HG02678 (cell line): Measurements from ENCODE around the gene ZBTB49.
"Not testable (repeated sequence)": the region's sequence is repeated elsewhere in the genome, so short reads cannot be mapped to it uniquely, and the experiment has no call there.

ENCODE experiments used
- ATAC-seq: cut with Tn5 transposase; IDR thresholded peaks from one replicate; pipeline ENCODE4 v1.9.1; 2021; ENCODE audit warnings: mild to moderate bottlenecking, moderate library complexity; ENCODE audit not compliant: unreplicated experiment

Gene ZBTB49

GRCh38 chr4:4289941-4290850 is at the start of gene ZBTB49, which contains the start of gene LYAR:
Gene ZBTB49 (plus strand): TSS chr4:4290251. CDS start chr4:4299946, 9,695 bp downstream.
Gene LYAR (minus strand): TSS chr4:4290154. CDS start chr4:4283742, 6,412 bp downstream.
- ATAC-seq, result peak; percentile 89

GRCh38 chr4:4245172-4245571 is 44.9 kb upstream of the ZBTB49 start:
- ATAC-seq, result no peak

- peak; percentile 5 for ATAC-seq
These were observed 42.4 kb upstream of the ZBTB49 start for GRCh38 chr4:4247696-4248028.

GRCh38 chr4:4248029-4248884 is 41.8 kb upstream of the ZBTB49 start, which contains the start of gene TMEM128:
Gene TMEM128 (minus strand): TSS chr4:4248223. CDS start chr4:4248202, 21 bp downstream.
- peak; percentile 98 for ATAC-seq

- no peak for ATAC-seq
These were observed 41.2 kb upstream of the ZBTB49 start for GRCh38 chr4:4248885-4249203.

- not testable (repeated sequence) for ATAC-seq
These were observed 40.7 kb upstream of the ZBTB49 start for GRCh38 chr4:4249342-4249741.

- ATAC-seq, result no peak
These were observed 40.2 kb upstream of the ZBTB49 start for GRCh38 chr4:4249866-4250265.

- no peak for ATAC-seq
These were observed 35.9 kb upstream of the ZBTB49 start for GRCh38 chr4:4254199-4254598.

GRCh38 chr4:4254666-4255065 is 35.4 kb upstream of the ZBTB49 start:
- ATAC-seq, result no peak

GRCh38 chr4:4256799-4257198 is 33.3 kb upstream of the ZBTB49 start:
- ATAC-seq, result no peak

- ATAC-seq, result not testable (repeated sequence)
These were observed 32.3 kb upstream of the ZBTB49 start for GRCh38 chr4:4257705-4258104.

- no peak for ATAC-seq
These were observed 30.5 kb upstream of the ZBTB49 start for GRCh38 chr4:4259484-4260100.

- ATAC-seq, result peak; percentile 65
These were observed 29.8 kb upstream of the ZBTB49 start for GRCh38 chr4:4260185-4260751.

- no peak for ATAC-seq
These were observed 22.1 kb upstream of the ZBTB49 start for GRCh38 chr4:4267981-4268380.

- no peak for ATAC-seq
These were observed 21.3 kb upstream of the ZBTB49 start for GRCh38 chr4:4268776-4269175.

GRCh38 chr4:4269331-4269731 is 20.7 kb upstream of the ZBTB49 start:
- no peak for ATAC-seq

GRCh38 chr4:4269856-4270255 is 20.2 kb upstream of the ZBTB49 start:
- no peak for ATAC-seq

GRCh38 chr4:4270529-4270928 is 19.5 kb upstream of the ZBTB49 start:
- ATAC-seq, result no peak

- ATAC-seq, result no peak
These were observed 18.1 kb upstream of the ZBTB49 start for GRCh38 chr4:4271912-4272311.

GRCh38 chr4:4274226-4274625 is 15.8 kb upstream of the ZBTB49 start:
- ATAC-seq, result no peak

- no peak for ATAC-seq
These were observed 12.5 kb upstream of the ZBTB49 start for GRCh38 chr4:4277531-4277930.
